MCF 10A (cell line): ENCODE data around the gene CRB1. TPM values are rescaled to one million over a fixed set of nuclear protein-coding genes. Genes with fewer than 3 reads are reported as not detected.

Experiments used
- BruUV-seq: library from RNA; stranded (reverse); fragments of 400-500 nt; replicated peaks from 2 replicates; lab custom pipeline; 2021; lab: Mats Ljungman, UMichigan
- CTCF ChIA-PET: fragments of 300-600 bp; sonication (Branson Sonifier 250); formaldehyde crosslinking; extraction: SDS; loops from one replicate; lab custom pipeline; 2021; ENCODE audit warnings: antibody characterized with exemption, inconsistent platforms; lab: Yijun Ruan, JAX
- POLR2A ChIA-PET: fragments of 300-600, 350-650 bp; sonication (Branson Sonifier 250); formaldehyde crosslinking; extraction: SDS; loops from one replicate; lab custom pipeline; 2020; ENCODE audit warnings: antibody characterized with exemption, inconsistent platforms; lab: Yijun Ruan, JAX
- DNase-seq: peaks from one replicate; pipeline ENCODE4 v3.0.0-alpha.2; 2018; ENCODE audit not compliant: unreplicated experiment
- H3K27ac Mint-ChIP-seq: one replicate; pipeline ENCODE4 v1.8.0; 2022; ENCODE audit warnings: mild to moderate bottlenecking, low read depth, mixed read lengths; ENCODE audit not compliant: unreplicated experiment
- H3K27me3 Mint-ChIP-seq: one replicate; pipeline ENCODE4 v1.8.0; 2022; ENCODE audit warnings: mixed read lengths; ENCODE audit not compliant: insufficient read depth, unreplicated experiment
- H3K36me3 Mint-ChIP-seq: one replicate; pipeline ENCODE4 v1.8.0; 2022; ENCODE audit warnings: mild to moderate bottlenecking, moderate library complexity, mixed read lengths; ENCODE audit not compliant: insufficient read depth, unreplicated experiment
- H3K4me1 Mint-ChIP-seq: one replicate; pipeline ENCODE4 v1.8.0; 2022; ENCODE audit warnings: mixed read lengths; ENCODE audit not compliant: insufficient read depth, unreplicated experiment
- H3K4me3 Mint-ChIP-seq: one replicate; pipeline ENCODE4 v1.8.0; 2022; ENCODE audit warnings: mild to moderate bottlenecking, moderate library complexity, mixed read lengths; ENCODE audit not compliant: unreplicated experiment
- H3K9me3 Mint-ChIP-seq: one replicate; pipeline ENCODE4 v1.8.0; 2022; ENCODE audit warnings: mixed read lengths; ENCODE audit not compliant: unreplicated experiment
- CTCF ChIP-seq: fragments of 200-600 bp; IDR thresholded peaks from one replicate; pipeline ENCODE4 v1.8.0; 2022; ENCODE audit warnings: antibody characterized with exemption, mild to moderate bottlenecking; ENCODE audit not compliant: unreplicated experiment
- intact Hi-C: fragments of 100-400 bp; cut with micrococcal nuclease; formaldehyde crosslinking; loops from 2 replicates; pipeline ENCODE4 v1.14.1; 2022
- total RNA-seq: library from RNA; stranded (reverse); gene quantifications from 2 replicates; pipeline ENCODE4 v1.2.3, GENCODE V29; 2022

The CRB1 gene
- total RNA-seq, 1 experiment from 2014 or later = 0.65 TPM

- H3K27ac Mint-ChIP-seq = no peak overlapping the region
- BruUV-seq = no TSS peak
- DNase-seq = no peak
- H3K36me3 Mint-ChIP-seq = no peaks in the 10 kb centered on the region
- ChIA-PET CTCF (interaction anchor here (0.6 kb wide), 1 partner anchor 536 kb away, joined by 3 read pairs; no protein-coding TSS in a partner anchor), POLR2A (interaction anchor here (0.6 to 1.2 kb wide), 2 partner anchors 15 to 167 kb away, joined by 3 to 4 read pairs; no protein-coding TSS in a partner anchor)
- intact Hi-C loops = no loop called here
- H3K4me1 Mint-ChIP-seq = no peaks in the 10 kb centered on the region
- H3K9me3 Mint-ChIP-seq = no peaks in the 10 kb centered on the region
- no peak overlapping the region for H3K4me3 Mint-ChIP-seq
- no peaks in the 10 kb centered on the region for H3K27me3 Mint-ChIP-seq
- TF ChIP-seq CTCF = no peak
These were observed 201.7 kb downstream of the CRB1 start for GRCh38 chr1:197469620-197470210.

- ChIA-PET CTCF (no interaction called here), POLR2A (interaction anchor here (0.6 to 1.2 kb wide), 2 partner anchors 14 to 168 kb away, joined by 3 to 4 read pairs; no protein-coding TSS in a partner anchor)
- Mint-ChIP-seq H3K9me3 (peaks cover 1% of the 10 kb centered on the region), H3K36me3 (no peaks in the 10 kb centered on the region), H3K4me1 (peaks cover under 1% of the 10 kb centered on the region), H3K27me3 (no peaks in the 10 kb centered on the region), H3K4me3 (no peak overlapping the region), H3K27ac (no peak overlapping the region)
- DNase-seq = no peak
- intact Hi-C loops = no loop called here
- no peak for TF ChIP-seq CTCF
- BruUV-seq = no TSS peak
These were observed 202.3 kb downstream of the CRB1 start for GRCh38 chr1:197470330-197470729.

- H3K36me3 Mint-ChIP-seq = no peaks in the 10 kb centered on the region
- no peak overlapping the region for H3K27ac Mint-ChIP-seq
- no peak for TF ChIP-seq CTCF
- CTCF ChIA-PET = interaction anchor here (0.7 kb wide), 1 partner anchor 9 kb away, joined by 3 read pairs; no protein-coding TSS in a partner anchor
- peaks cover 5% of the 10 kb centered on the region for H3K4me1 Mint-ChIP-seq
- H3K9me3 Mint-ChIP-seq = peaks cover 6% of the 10 kb centered on the region
- no TSS peak for BruUV-seq
- DNase-seq = no peak
- no peak overlapping the region for H3K4me3 Mint-ChIP-seq
- H3K27me3 Mint-ChIP-seq = no peaks in the 10 kb centered on the region
- POLR2A ChIA-PET = interaction anchor here (1.2 kb wide), 1 partner anchor 8 kb away, joined by 3 read pairs; no protein-coding TSS in a partner anchor
- intact Hi-C loops = no loop called here
These were observed 203.4 kb downstream of the CRB1 start for GRCh38 chr1:197471248-197471985.

GRCh38 chr1:197472141-197472540, 204.1 kb downstream of the CRB1 start:
- Mint-ChIP-seq H3K4me3 (no peak overlapping the region), H3K27ac (no peak overlapping the region), H3K27me3 (no peaks in the 10 kb centered on the region), H3K9me3 (peaks cover 6% of the 10 kb centered on the region), H3K4me1 (peaks cover 5% of the 10 kb centered on the region), H3K36me3 (no peaks in the 10 kb centered on the region)
- CTCF ChIA-PET = interaction anchor here (0.7 kb wide), 1 partner anchor 8 kb away, joined by 4 read pairs; no protein-coding TSS in a partner anchor
- intact Hi-C loops = no loop called here
- no TSS peak for BruUV-seq
- TF ChIP-seq CTCF = no peak
- POLR2A ChIA-PET = interaction anchor here (1.2 kb wide), 1 partner anchor 8 kb away, joined by 3 read pairs; no protein-coding TSS in a partner anchor
- no peak for DNase-seq
